ENCODE measurements around the gene RPS6KA1.

DNA sequence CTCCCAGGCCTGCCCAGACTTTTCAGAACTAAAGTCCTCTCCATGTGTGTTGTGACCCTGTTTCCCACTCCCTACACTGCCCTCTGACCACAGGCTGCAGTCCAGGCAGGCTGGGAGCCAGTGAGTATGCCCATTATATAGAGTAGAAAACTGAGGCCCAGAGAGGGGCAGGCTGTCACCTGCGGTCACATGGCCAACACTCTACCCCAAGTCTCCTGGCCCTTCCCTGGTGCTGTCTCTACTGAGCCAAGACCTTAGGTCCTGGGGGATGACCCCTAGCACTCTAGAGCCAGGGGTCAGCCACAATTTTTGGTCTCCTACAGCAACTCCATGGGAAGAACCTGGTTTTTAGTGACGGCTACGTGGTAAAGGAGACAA is 30.8 kb downstream of the RPS6KA1 start:
- TF ChIP-seq, protein P1, sequence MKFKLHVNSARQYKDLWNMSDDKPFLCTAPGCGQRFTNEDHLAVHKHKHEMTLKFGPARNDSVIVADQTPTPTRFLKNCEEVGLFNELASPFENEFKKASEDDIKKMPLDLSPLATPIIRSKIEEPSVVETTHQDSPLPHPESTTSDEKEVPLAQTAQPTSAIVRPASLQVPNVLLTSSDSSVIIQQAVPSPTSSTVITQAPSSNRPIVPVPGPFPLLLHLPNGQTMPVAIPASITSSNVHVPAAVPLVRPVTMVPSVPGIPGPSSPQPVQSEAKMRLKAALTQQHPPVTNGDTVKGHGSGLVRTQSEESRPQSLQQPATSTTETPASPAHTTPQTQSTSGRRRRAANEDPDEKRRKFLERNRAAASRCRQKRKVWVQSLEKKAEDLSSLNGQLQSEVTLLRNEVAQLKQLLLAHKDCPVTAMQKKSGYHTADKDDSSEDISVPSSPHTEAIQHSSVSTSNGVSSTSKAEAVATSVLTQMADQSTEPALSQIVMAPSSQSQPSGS (CRISPR knock-in tag; IDR thresholded peaks at IDR 0.05; ENCODE audit: borderline replicate concordance, low read depth) = no peak
- TF ChIP-seq, protein P2, sequence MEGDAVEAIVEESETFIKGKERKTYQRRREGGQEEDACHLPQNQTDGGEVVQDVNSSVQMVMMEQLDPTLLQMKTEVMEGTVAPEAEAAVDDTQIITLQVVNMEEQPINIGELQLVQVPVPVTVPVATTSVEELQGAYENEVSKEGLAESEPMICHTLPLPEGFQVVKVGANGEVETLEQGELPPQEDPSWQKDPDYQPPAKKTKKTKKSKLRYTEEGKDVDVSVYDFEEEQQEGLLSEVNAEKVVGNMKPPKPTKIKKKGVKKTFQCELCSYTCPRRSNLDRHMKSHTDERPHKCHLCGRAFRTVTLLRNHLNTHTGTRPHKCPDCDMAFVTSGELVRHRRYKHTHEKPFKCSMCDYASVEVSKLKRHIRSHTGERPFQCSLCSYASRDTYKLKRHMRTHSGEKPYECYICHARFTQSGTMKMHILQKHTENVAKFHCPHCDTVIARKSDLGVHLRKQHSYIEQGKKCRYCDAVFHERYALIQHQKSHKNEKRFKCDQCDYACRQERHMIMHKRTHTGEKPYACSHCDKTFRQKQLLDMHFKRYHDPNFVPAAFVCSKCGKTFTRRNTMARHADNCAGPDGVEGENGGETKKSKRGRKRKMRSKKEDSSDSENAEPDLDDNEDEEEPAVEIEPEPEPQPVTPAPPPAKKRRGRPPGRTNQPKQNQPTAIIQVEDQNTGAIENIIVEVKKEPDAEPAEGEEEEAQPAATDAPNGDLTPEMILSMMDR (IDR thresholded peaks at IDR 0.05) = no peak

Data from WTC11 (cell line).